Kidney epithelial cell (primary cell): ENCODE results near the gene FAM186B. TPM values are rescaled to one million over a fixed set of nuclear protein-coding genes. Genes with fewer than 3 reads are reported as not detected.

Experiments
- DNase-seq: peaks from one replicate; pipeline ENCODE4 v3.0.0-alpha.2; 2010; ENCODE audit warnings: low read depth
- H3K27me3 ChIP-seq: 2 replicates; pipeline ENCODE4 v1.6.0; 2011; ENCODE audit warnings: low read length; ENCODE audit not compliant: control insufficient read depth, insufficient read depth
- H3K36me3 ChIP-seq: 2 replicates; pipeline ENCODE4 v1.5.1; 2011; ENCODE audit warnings: low read length; ENCODE audit not compliant: control insufficient read depth, insufficient read depth
- H3K4me3 ChIP-seq: 2 replicates; pipeline ENCODE4 v1.5.1; 2011; ENCODE audit warnings: low read depth, mild to moderate bottlenecking, control low read depth, low read length
- CTCF ChIP-seq: IDR thresholded peaks from 2 replicates; pipeline ENCODE4 v1.5.1; 2011; ENCODE audit warnings: mild to moderate bottlenecking, moderate library complexity, low read length, control low read depth, inconsistent platforms; ENCODE audit not compliant: insufficient read depth, poor library complexity, severe bottlenecking
- total RNA-seq: library from RNA; depleted of rRNA; stranded (reverse); fragments of >200 nt; gene quantifications from 2 replicates; pipeline ENCODE4 v1.2.3, GENCODE V29; 2015

The FAM186B gene
- total RNA-seq, 1 donor from 2014 or later: 0.21 TPM

DNA sequence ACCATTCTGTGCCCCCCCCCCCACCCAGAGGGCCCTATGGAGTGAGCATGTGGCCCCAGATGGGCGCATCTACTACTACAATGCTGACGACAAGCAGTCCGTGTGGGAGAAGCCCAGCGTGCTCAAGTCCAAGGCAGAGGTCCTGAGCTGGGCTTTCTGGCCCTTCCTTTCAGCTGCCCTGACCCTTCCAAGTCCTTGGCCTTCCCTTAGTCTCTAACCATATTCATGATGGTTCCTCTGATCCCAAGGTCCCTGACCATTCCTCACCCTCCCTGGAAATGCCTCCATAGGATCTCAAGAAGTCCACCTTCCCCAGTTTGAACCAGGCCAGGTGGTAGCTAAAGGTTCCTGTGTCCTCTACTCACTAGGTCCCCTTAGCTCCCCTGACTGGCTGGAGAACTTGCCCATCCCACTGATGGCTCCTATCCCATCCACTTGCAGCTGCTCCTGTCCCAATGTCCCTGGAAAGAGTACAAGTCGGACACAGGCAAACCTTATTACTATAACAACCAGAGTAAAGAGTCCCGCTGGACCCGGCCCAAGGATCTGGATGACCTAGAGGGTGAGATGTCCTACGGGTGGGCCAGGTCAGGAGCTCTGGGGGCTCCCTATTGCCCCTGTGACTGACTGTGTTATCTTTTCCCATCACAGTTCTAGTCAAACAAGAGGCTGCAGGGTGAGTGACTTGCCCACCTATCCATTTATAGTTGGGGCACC is 27.7 kb upstream of the FAM186B start:
- no peaks in the 10 kb centered on the region for H3K36me3 ChIP-seq
- no peak overlapping the region for H3K4me3 ChIP-seq
- TF ChIP-seq CTCF: no peak
- no peak for DNase-seq
- no peaks in the 10 kb centered on the region for H3K27me3 ChIP-seq

DNA sequence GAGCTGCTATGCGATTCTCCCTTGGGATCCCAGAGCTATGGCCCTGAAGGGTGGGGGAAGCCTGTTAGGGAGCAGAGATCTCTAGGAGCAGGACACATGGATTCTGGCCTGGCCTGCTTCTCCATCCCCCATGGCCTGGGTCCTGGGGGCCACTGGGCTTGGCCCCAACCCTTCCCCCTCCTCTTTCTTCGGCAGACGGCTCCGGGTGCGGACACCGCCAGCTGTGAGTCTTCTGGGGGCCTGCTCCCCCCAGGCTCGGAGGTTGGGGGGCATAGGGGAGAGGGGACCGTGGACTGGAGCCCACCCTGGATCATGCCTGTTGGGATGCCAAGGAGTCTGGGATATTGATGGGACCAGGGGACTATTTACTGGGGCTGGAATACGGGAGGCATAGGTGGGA is 27.0 kb upstream of the FAM186B start:
- TF ChIP-seq CTCF: no peak
- H3K27me3 ChIP-seq: no peaks in the 10 kb centered on the region
- DNase-seq: no peak
- H3K4me3 ChIP-seq: no peak overlapping the region
- H3K36me3 ChIP-seq: no peaks in the 10 kb centered on the region

GRCh38 chr12:49631336-49631907 is 26.0 kb upstream of the FAM186B start:
- no peaks in the 10 kb centered on the region for H3K36me3 ChIP-seq
- no peak for TF ChIP-seq CTCF

GRCh38 chr12:49627752-49628360 is 22.4 kb upstream of the FAM186B start:
- Histone ChIP-seq H3K4me3 (no peak overlapping the region), H3K27me3 (no peaks in the 10 kb centered on the region), H3K36me3 (no peaks in the 10 kb centered on the region)
- TF ChIP-seq CTCF: no peak
- no peak for DNase-seq

More at GRCh38 chr12:49631336-49631907, 26.0 kb upstream of the FAM186B start:
- H3K4me3 ChIP-seq: no peak overlapping the region
- DNase-seq: no peak
- no peaks in the 10 kb centered on the region for H3K27me3 ChIP-seq

DNA sequence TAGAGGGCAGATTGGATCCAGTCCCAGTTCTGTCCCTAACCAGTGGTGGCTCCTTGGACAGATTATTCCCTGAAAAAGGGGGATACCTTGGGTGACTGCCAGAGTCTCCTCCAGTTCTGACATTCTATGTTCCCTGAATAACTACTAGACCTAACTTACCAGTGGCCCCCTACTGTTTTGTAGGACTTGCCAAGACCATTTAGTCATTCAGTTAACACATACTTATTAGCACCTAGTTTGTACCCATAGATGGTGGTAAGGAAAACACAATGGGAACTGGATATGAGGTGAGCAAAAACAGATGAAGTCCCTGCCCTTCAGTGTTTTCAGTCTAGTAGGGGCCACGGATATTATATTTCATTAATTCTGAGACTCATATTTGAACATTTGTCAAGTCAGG is 21.4 kb upstream of the FAM186B start:
- Histone ChIP-seq H3K4me3 (no peak overlapping the region), H3K36me3 (no peaks in the 10 kb centered on the region), H3K27me3 (no peaks in the 10 kb centered on the region)
- no peak for DNase-seq
- TF ChIP-seq CTCF: no peak
